HG03521 (cell line): ENCODE measurements around the gene TBCCD1.
"Not testable (repeated sequence)": the region's sequence is repeated elsewhere in the genome, so short reads cannot be mapped to it uniquely, and the experiment has no call there.

Experiments
- ATAC-seq: cut with Tn5 transposase; IDR thresholded peaks from one replicate; pipeline ENCODE4 v1.9.1; 2021; ENCODE audit warnings: mild to moderate bottlenecking, moderate library complexity; ENCODE audit not compliant: unreplicated experiment

Gene TBCCD1

DNA sequence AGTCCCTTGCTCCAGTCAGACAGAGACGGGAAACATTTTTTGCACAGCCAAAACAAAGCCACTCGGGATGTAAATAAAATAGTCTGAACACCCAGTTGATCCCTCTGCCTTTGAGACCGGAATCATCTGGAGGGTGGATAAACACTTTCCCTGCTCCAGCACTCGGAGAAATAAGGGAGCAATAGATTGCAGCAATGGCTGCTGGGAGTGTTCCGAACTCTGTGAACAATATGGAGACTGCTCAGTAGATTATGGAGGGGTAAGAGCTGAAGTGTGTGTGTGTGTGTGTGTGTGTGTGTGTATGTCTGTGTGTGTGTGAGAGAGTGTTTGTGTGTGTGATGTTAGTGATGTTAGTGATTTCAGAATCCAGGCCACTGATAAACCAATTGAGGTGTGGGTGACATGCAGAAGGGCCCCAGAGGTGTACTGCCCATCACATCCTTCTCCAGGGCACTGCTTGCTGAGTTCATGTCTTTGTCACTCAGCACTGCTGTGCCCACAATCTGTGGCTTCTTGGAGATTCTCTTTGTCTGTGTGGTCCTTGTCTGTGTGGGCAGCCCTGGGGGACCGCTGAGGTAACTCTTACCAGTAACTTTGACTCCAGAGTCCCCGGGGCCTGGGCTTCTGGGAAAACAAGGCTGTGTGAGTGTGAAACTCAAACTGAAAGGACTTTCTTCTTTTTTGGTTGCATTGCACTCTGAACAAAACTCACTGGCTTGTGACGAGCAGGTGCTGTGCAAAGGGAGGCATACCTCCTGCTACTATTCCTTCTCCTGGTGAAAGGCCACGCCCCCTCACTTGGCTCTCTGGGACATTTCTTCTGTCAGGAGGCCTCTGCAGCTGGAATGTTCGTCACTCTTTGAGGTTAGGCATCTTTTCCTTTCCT is 45.9 kb downstream of the TBCCD1 start:
- ATAC-seq: peak; percentile 67

GRCh38 chr3:186520431-186520830 is 46.7 kb downstream of the TBCCD1 start:
- no peak for ATAC-seq

- ATAC-seq: no peak
Observed at GRCh38 chr3:186519021-186519658, 48.0 kb downstream of the TBCCD1 start.

- ATAC-seq: no peak
Observed at GRCh38 chr3:186517218-186517617, 49.9 kb downstream of the TBCCD1 start.

- no peak for ATAC-seq
Observed at GRCh38 chr3:186516646-186517045, 50.5 kb downstream of the TBCCD1 start.

DNA sequence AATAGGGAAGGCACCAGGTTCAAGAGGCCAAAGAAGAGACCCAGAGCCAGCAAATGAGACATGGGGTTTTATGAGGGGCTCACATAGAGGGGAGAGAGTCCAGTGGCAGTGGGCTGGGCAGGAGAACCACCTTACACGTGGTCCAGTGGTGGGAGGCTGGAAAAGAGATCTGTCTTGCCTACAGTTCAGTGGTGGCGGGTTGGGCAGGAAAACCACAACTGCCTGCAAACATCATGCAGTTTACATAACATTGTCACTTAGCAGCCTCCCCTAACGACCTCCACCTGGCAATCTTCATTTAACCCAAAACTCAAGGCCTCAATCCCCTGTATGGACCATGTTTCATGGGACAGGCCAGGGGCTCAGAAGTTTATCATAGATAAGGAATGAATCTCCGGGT is 52.0 kb downstream of the TBCCD1 start:
- no peak for ATAC-seq

DNA sequence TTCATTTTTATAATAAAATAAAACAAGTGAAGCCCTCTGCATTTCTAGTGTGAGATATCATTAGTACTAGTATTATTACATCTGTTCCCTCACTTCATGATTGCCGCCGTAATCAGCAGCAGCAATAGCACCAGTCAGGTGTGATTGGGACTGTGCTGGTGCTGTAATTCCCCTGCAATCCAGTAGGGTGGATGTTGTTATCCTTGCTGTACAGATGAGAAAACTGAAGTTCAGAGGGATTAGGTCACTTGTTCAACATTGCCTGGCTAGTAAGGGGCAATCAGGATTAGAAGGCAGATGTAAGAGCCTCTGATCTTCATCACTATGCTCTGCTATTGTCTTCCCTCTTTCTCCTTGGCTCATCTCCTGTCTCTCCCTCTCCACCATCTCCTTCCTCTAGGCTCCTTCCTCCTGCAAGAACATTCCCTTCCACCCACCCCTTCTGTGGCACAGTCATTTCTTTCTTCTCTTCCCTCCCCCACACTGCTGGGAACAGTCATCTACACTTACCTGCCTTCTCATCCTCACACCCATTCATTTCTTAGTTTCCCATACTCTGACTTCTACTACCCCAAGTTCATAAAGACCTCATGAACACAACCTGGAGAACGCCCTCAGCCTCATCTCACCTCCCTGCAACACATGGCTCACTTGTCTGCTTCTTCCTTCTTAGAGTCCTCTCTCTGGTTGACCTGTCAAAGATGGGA is 52.7 kb downstream of the TBCCD1 start:
- no peak for ATAC-seq

- ATAC-seq: no peak
Observed at GRCh38 chr3:186513386-186513785, 53.8 kb downstream of the TBCCD1 start.

- ATAC-seq: no peak
Observed at GRCh38 chr3:186512570-186513302, 54.4 kb downstream of the TBCCD1 start.

DNA sequence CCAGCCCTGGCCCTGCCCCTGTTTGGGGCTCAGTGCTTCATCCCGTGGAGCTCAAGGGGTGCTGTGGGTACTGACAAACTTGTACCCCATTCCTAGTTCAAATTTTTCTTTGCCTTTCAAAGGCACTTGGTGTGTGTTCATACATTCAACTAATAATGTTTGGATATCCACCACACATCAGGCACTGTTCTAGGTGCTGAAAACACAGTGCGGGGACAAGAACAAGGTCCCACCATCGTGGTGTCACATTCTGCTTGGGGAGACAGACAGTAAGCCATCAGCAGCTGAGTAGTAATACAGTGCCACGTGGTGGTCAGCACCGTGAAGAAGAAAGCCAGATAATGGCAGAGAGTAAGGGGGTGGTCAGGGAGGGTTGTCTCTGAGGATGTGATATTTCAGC is 55.4 kb downstream of the TBCCD1 start:
- ATAC-seq: no peak

DNA sequence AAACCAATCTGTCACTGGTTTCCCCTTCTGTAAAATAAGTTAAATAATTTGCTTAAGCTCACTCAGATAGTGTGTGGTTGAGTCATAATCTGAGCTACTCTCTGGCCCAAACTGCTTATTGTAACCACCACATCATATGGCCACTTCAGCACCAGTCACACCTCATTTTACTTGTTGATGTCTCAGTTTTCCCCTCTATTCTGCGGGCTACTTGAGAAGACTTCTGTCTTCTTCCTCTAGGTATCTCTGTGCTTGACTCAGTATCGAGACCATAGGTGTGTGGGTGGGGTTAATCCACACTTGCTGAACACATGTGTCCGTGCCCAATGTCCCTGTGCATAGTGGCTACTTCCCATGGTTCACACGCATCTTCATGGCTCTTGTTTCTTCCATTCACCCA is 55.9 kb downstream of the TBCCD1 start:
- ATAC-seq: peak; percentile 66

GRCh38 chr3:186510374-186511079 is 56.6 kb downstream of the TBCCD1 start:
- ATAC-seq: no peak

DNA sequence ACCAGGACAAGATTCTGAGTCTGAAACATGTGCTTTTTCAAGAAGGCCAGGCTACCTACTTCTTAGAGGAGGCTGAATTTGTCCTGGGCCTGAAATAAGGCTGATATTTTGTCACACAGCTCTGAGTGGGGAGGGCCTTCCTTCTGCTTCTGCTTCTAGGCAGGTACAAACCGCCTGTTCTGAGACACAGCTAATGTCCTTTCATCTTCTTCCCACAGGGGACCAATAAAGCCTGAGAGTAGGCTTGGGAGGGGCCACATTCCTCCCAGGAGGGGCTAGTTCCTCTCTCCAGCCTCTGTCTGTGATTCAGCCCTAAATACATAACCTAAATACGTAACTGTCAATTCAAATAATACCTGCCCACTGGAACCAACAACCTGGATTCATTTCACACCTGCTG is 57.7 kb downstream of the TBCCD1 start:
- no peak for ATAC-seq

GRCh38 chr3:186506857-186507256 is 60.3 kb downstream of the TBCCD1 start:
- no peak for ATAC-seq

- no peak for ATAC-seq
Observed at GRCh38 chr3:186506191-186506739, 60.9 kb downstream of the TBCCD1 start.

- no peak for ATAC-seq
Observed at GRCh38 chr3:186502966-186503712, 64.0 kb downstream of the TBCCD1 start.

DNA sequence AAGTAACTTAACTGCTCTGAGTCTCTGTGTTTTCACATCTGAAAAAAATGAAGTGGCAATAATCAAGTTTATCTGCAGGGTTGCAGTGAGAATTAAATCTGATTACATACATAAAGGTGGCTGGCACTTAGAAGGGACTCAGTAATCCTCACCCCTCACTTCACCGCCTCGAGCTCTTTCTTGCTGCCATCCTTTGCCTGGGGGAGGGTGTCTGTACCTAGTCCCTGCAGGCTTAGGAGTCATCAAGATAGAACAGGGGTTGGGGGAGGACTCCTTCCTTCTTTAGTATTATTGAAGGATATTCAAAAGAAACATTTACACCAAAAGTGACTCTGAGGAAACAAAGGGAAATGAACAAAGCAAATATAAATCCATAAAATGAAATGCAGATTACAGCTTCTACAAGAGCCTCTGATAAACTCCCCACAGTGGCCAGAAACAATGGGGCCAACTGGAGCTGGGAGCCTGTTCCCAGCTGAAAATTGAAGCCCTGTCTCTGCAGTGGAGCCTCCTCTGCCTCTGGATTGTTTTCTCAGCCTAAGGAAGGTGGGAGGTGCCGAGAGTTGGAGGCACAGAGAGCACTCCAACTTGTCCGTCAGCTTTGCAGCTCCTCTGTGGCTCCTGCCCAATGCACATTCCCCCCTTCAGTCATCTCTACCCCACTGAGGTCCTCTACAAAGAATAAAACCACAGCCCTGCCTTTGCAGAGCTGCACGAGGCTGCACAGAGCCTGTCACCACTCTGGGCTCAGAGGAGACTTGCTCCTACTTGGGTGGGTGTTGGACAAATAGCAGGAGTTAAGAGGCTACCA is 64.8 kb downstream of the TBCCD1 start:
- no peak for ATAC-seq

DNA sequence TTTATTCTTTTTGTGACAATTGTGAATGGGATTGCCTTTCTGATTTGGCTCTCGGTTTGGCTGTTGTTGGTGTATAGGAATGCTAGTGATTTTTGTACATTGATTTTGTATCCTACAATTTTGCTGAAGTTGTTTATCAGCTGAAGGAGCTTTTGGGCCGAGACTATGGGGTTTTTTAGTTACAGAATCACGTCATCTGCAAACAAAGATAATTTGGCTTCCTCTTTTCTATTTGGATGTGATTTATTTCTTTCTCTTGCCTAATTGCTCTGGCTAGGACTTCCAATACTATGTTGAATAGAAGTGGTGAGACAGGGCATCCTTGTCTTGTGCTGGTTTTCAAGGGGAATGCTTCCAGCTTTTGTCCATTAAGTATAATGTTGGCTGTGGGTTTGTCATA is 67.2 kb downstream of the TBCCD1 start:
- ATAC-seq: not testable (repeated sequence)

DNA sequence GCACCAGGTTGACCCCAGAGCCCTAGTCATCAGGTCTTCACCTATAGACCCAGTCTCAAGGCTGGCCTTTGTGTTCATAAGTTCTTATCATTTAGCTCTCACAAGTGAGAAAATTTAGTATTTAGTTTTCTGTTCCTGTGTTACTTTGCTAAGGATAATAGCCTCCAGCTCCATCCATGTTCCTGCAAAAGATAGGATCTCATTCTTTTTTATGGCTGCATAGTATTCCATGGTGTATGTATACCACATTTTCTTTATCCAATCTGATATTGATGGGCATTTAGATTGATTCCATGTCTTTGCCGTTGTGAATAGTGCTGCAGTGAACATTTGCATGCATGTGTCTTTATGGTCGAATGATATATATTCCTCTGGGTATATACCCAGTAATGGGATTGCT is 69.1 kb downstream of the TBCCD1 start:
- not testable (repeated sequence) for ATAC-seq
